GM13976 (cell line): Measurements from ENCODE around the gene ADD2.

Experiments
- DNase-seq: peaks from one replicate; pipeline ENCODE4 v3.0.0; 2012; ENCODE audit warnings: low spot score
- in situ Hi-C: fragments of 300-500 bp; cut with MboI; formaldehyde crosslinking; loops from one replicate; pipeline ENCODE4 v1.12.0; 2022; ENCODE audit warnings: low sequenced_read_pairs, mixed read lengths, inconsistent platforms; ENCODE audit not compliant: unreplicated experiment
- TF ChIP-seq, protein P1 (sequence below): IDR thresholded peaks from 2 replicates; pipeline ENCODE4 v1.5.1; 2012; ENCODE audit warnings: borderline replicate concordance, mild to moderate bottlenecking; ENCODE audit not compliant: insufficient read depth; ENCODE audit errors: extremely low read depth, missing control alignments, control extremely low read depth

ADD2 gene

GRCh38 chr2:70668432-70668831, 99.6 kb downstream of the ADD2 start:
- TF ChIP-seq, protein P1, sequence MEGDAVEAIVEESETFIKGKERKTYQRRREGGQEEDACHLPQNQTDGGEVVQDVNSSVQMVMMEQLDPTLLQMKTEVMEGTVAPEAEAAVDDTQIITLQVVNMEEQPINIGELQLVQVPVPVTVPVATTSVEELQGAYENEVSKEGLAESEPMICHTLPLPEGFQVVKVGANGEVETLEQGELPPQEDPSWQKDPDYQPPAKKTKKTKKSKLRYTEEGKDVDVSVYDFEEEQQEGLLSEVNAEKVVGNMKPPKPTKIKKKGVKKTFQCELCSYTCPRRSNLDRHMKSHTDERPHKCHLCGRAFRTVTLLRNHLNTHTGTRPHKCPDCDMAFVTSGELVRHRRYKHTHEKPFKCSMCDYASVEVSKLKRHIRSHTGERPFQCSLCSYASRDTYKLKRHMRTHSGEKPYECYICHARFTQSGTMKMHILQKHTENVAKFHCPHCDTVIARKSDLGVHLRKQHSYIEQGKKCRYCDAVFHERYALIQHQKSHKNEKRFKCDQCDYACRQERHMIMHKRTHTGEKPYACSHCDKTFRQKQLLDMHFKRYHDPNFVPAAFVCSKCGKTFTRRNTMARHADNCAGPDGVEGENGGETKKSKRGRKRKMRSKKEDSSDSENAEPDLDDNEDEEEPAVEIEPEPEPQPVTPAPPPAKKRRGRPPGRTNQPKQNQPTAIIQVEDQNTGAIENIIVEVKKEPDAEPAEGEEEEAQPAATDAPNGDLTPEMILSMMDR: no peak
- in situ Hi-C loops: no loop called here
- DNase-seq: no peak

DNA sequence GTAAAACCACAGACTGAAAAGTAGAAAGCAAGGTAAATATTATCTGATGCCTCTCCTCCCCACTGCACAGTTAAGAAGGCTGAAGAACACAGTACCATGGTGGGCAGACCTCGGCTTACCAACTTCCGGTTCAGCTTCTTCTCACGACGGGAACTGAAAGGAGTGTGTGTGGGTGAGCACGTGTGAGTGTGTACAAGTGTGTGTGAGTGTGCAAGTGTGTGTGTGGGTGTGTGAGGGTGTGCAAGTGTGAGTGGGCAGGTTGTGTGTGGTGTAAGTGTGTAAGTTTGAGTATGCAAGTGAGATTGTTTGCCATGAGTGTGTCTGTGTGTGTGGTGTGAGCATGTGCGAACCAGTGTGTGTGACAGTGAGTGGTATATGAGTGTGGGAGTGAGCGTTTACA, 103.5 kb downstream of the ADD2 start:
- DNase-seq: no peak
- in situ Hi-C loops: no loop called here
- TF ChIP-seq, protein P1: no peak

DNA sequence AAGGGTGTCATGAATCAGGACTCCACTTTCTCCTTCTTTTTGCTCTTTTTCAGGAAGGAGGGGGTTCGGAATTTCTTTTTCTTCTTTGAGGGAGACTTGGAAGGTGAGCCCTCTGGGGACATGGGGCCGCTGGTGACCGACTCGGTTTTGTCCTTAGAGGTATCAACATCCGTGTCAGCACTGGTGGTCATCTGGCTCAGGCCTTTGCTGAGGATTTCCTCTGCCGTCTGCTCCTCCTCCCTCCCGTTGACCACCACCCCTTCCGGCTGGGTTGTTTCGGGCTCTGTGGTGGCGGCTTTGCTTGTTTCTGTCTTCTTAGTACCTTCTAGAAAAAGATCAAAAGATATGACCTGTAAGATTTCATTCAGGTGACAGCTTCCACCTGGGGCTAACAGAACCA, 104.6 kb downstream of the ADD2 start:
- TF ChIP-seq, protein P1: no peak
- in situ Hi-C loops: no loop called here
- DNase-seq: no peak

- TF ChIP-seq, protein P1: no peak
- in situ Hi-C loops: loop anchor here (10.0 kb wide), 1 partner anchor 125 kb away; no protein-coding TSS in a partner anchor
- no peak for DNase-seq
These were observed 108.4 kb downstream of the ADD2 start for GRCh38 chr2:70659551-70659950.

DNA sequence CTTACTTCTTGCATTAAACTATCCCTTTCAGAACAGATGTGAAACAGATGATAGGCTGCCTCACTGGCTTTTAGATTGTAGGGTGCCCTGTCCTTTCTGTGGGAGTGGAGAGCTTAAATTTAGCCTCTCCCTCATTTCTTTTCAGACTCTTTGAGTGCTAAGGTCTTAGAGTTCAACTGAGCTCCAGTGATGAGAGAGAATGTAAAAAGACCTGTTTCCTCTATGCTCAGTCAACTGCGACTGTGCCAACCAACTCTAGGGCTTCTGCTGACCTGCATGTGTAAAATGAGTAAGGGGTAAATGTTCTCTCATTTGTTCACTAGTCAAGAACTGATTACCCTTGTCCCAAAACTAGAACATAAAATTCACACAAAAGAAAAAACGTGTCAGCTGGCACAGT, 109.5 kb downstream of the ADD2 start:
- DNase-seq: no peak
- TF ChIP-seq, protein P1: no peak
- in situ Hi-C loops: loop anchor here (10.0 kb wide), 1 partner anchor 126 kb away; no protein-coding TSS in a partner anchor

DNA sequence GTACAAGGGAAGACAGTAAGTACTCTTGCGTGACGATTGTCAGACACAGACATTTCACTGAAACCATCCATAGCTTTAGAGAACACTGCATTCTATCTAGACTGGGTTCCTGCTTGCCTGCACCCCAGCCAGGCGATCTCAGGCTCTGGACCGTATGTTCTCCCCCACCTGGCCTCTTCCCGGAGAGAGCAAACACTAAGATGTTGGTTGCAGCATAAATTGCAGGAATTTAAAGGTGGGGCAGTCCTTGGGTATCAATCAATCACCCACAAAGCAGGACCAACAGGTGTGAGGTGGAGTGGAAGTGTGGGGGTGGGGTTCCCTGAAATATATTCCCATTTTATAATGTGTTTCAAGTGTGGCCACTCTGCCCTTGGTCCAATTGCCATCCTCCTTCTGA, 110.8 kb downstream of the ADD2 start:
- TF ChIP-seq, protein P1: no peak
- in situ Hi-C loops: loop anchor here (10.0 kb wide), 1 partner anchor 128 kb away; no protein-coding TSS in a partner anchor
- DNase-seq: no peak

- in situ Hi-C loops: loop anchor here (10.0 kb wide), 1 partner anchor 128 kb away; no protein-coding TSS in a partner anchor
- TF ChIP-seq, protein P1: no peak
- DNase-seq: no peak
These were observed 111.5 kb downstream of the ADD2 start for GRCh38 chr2:70656421-70657010.
